H54 (cell line): Measurements from ENCODE around the gene HOXB6.

ENCODE experiments used
- DNase-seq: peaks from one replicate; pipeline ENCODE4 v3.0.0; 2011; ENCODE audit warnings: low spot score, mixed read lengths; ENCODE audit not compliant: insufficient read length
- FAIRE-seq: peaks from 3 replicates; lab custom pipeline; 2011; peaks lifted over from hg19 to GRCh38; lab: Jason Lieb, UNC
- POLR2A ChIP-seq: IDR thresholded peaks from 2 replicates; pipeline ENCODE4 v1.6.1; 2011; ENCODE audit warnings: low read depth, mild to moderate bottlenecking, low read length

The HOXB6 gene

GRCh38 chr17:48640858-48641180 is 36.0 kb upstream of the HOXB6 start:
- FAIRE-seq (no peak), DNase-seq (no peak)
- no peak for TF ChIP-seq POLR2A

- no peak for FAIRE-seq
- DNase-seq, result no peak
- TF ChIP-seq POLR2A, result no peak
Measured at GRCh38 chr17:48639982-48640857, 35.4 kb upstream of the HOXB6 start.

GRCh38 chr17:48639136-48639535 is 34.4 kb upstream of the HOXB6 start:
- DNase-seq (no peak), FAIRE-seq (no peak)
- no peak for TF ChIP-seq POLR2A

- DNase-seq (peak; percentile 95), FAIRE-seq (peak; percentile 97)
- TF ChIP-seq POLR2A, result no peak
Measured at GRCh38 chr17:48637323-48638260, 32.8 kb upstream of the HOXB6 start.

- DNase-seq (no peak), FAIRE-seq (no peak)
Measured at GRCh38 chr17:48636177-48637018, 31.6 kb upstream of the HOXB6 start.

GRCh38 chr17:48634493-48635208 is 29.9 kb upstream of the HOXB6 start:
- no peak for TF ChIP-seq POLR2A
- no peak for FAIRE-seq

More at GRCh38 chr17:48636177-48637018, 31.6 kb upstream of the HOXB6 start:
- no peak for TF ChIP-seq POLR2A

GRCh38 chr17:48633266-48633677 is 28.5 kb upstream of the HOXB6 start:
- no peak for TF ChIP-seq POLR2A
- no peak for FAIRE-seq
- DNase-seq, result no peak

More at GRCh38 chr17:48634493-48635208, 29.9 kb upstream of the HOXB6 start:
- DNase-seq, result no peak

GRCh38 chr17:48632579-48633265 is 27.9 kb upstream of the HOXB6 start:
- FAIRE-seq, result no peak
- TF ChIP-seq POLR2A, result no peak
- DNase-seq, result no peak

- no peak for TF ChIP-seq POLR2A
- no peak for DNase-seq
- FAIRE-seq, result no peak
Measured at GRCh38 chr17:48631693-48632578, 27.1 kb upstream of the HOXB6 start.

GRCh38 chr17:48630925-48631692 is 26.3 kb upstream of the HOXB6 start:
- no peak for TF ChIP-seq POLR2A
- no peak for FAIRE-seq
- no peak for DNase-seq
